ENCODE data around the gene HS3ST4. TPM values are rescaled to one million over a fixed set of nuclear protein-coding genes. Genes with fewer than 3 reads are reported as not detected.

The HS3ST4 gene
- total RNA-seq: 1 to 10 TPM in 1 of 3 donors, under 1 TPM in 1, not detected in 1; 0.66 to 3.4 TPM

DNA sequence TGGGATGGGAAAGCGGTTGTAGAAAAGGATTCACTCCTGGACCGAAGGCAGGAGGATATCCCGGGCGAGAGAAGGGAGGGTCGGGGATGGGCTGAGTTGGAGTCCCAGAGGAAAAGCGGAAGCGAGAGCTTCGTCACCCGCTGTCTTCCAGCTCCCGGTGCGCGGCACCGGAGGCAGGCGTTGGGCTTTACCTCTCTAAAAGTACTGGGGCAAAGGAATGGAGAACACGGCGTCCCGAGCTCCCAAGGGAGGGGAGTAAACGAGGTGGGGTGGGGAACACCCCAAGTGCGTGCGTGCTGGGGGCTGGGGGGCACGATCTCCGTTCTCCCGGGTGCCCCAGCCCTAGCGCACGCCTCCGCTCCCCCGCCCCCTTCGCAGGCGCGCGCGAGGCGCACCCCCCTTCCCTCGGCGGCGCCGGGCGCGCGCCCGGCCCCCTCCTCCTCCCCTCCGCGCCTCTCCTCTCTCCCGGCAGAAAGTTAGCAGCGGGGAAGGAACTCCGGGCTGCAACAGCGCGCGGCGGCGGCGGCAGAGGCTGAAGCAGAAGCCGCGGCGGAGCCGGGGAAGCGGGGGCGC lies at the start of gene HS3ST4:
HS3ST4 (plus strand) TSS at position 441 of the 573 bp plus-strand sequence.
- Histone ChIP-seq H3K27me3 (peaks cover 5 to 50% of the 10 kb centered on the region in 2 donors), H3K9me3 (no peaks in the 10 kb centered on the region), H3K4me1 (peaks cover 0 to 5% of the 10 kb centered on the region in 2 donors), H3K4me3 (peak within 1 kb of the TSS in 2 of 3 donors; percentile 51 to 69), H3K27ac (peak within 1 kb of the TSS in 1 of 2 donors; percentile 25), H3K36me3 (no peaks in the 10 kb centered on the region)
- intact Hi-C loops (cut with DNase I; ENCODE audit: low total_unique reads): no loop called here
- TF ChIP-seq, protein P1, sequence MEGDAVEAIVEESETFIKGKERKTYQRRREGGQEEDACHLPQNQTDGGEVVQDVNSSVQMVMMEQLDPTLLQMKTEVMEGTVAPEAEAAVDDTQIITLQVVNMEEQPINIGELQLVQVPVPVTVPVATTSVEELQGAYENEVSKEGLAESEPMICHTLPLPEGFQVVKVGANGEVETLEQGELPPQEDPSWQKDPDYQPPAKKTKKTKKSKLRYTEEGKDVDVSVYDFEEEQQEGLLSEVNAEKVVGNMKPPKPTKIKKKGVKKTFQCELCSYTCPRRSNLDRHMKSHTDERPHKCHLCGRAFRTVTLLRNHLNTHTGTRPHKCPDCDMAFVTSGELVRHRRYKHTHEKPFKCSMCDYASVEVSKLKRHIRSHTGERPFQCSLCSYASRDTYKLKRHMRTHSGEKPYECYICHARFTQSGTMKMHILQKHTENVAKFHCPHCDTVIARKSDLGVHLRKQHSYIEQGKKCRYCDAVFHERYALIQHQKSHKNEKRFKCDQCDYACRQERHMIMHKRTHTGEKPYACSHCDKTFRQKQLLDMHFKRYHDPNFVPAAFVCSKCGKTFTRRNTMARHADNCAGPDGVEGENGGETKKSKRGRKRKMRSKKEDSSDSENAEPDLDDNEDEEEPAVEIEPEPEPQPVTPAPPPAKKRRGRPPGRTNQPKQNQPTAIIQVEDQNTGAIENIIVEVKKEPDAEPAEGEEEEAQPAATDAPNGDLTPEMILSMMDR (IDR thresholded peaks at IDR 0.05): no peak
- TF ChIP-seq POLR2A (IDR thresholded peaks at IDR 0.05) (no peak), POLR2AphosphoS5 (IDR thresholded peaks at IDR 0.05) (no peak)
- DNase-seq (ENCODE audit: low spot score in 2 of 2): no peak

DNA sequence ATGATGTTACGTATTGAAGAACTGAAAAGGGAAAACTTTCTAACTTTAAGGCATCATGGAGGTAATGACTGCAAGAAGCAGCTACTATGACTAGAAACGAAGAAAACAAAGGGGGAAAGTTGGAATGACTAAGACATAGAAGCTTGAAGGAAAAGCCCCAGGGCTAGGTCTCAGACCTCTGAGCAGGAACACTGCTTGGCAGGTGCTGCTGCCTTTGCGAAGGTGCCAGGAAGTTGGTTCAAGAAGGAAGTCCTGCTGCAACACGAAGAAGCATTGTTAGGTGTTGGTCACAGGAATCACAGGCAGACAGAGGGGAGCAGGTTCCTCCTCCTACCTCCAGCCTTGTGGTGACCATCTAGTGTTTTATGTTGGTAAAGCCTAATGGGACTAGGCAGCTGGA lies 48.1 kb upstream of the HS3ST4 start:
- DNase-seq (ENCODE audit: low spot score in 2 of 2): peak in 1 of 2 donors; percentile 78
- Histone ChIP-seq H3K27ac (no peak overlapping the region), H3K9me3 (no peaks in the 10 kb centered on the region), H3K4me3 (no peak overlapping the region), H3K36me3 (no peaks in the 10 kb centered on the region), H3K4me1 (no peaks in the 10 kb centered on the region), H3K27me3 (no peaks in the 10 kb centered on the region)
- intact Hi-C loops (cut with DNase I; ENCODE audit: low total_unique reads): no loop called here
- TF ChIP-seq POLR2A (IDR thresholded peaks at IDR 0.05): no peak
- no peak for TF ChIP-seq POLR2AphosphoS5 (IDR thresholded peaks at IDR 0.05)
- TF ChIP-seq, protein P1 (IDR thresholded peaks at IDR 0.05): no peak

DNA sequence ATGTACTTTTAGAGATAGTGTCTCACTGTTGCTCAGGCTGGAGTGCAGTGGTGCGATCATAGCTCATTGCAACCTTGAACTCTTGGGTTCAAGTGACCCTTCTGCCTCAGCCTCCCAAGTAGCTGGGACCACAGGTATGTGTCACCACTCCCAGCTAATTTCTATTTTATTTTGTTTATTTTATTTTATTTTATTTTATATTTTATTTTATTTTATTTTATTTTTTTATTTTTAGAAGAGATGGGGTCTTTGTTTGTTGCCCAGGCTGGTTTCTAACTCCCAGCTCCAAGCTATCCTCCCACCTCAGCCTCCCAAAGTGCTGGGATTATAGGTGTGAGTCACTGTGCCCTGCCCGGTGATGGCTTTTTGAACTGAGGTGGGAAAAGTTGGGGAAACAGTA lies 35.1 kb upstream of the HS3ST4 start:
- H3K9me3 ChIP-seq: no peaks in the 10 kb centered on the region
- no peak overlapping the region for H3K27ac ChIP-seq
- no peak for DNase-seq (ENCODE audit: low spot score in 2 of 2)
- H3K4me1 ChIP-seq: no peaks in the 10 kb centered on the region
- intact Hi-C loops (cut with DNase I; ENCODE audit: low total_unique reads): no loop called here
- TF ChIP-seq, protein P1 (IDR thresholded peaks at IDR 0.05): no peak
- TF ChIP-seq POLR2AphosphoS5 (IDR thresholded peaks at IDR 0.05): no peak
- no peak for TF ChIP-seq POLR2A (IDR thresholded peaks at IDR 0.05)
- no peaks in the 10 kb centered on the region for H3K36me3 ChIP-seq
- no peaks in the 10 kb centered on the region for H3K27me3 ChIP-seq
- no peak overlapping the region for H3K4me3 ChIP-seq

DNA sequence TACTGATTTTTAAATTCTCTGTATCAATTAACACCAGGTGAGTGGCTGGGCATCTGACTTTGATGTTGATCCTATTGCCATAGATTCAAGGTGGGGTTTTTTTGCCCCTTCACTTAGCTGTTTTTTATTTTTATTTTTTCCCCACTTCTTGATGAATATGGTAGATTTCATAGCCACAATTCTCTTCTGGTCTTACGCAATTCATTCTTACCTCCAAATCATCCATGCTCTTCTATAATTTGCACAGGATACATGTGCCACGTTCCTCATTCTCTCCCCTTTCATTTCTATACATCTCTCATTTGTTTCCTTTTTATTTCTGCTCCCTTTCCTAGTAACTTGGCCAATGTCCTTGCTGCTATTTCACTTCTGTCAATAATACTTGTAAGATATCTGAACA lies 14.9 kb upstream of the HS3ST4 start:
- Histone ChIP-seq H3K27ac (no peak overlapping the region), H3K4me1 (no peaks in the 10 kb centered on the region), H3K9me3 (no peaks in the 10 kb centered on the region), H3K36me3 (no peaks in the 10 kb centered on the region), H3K27me3 (no peaks in the 10 kb centered on the region), H3K4me3 (no peak overlapping the region)
- intact Hi-C loops (cut with DNase I; ENCODE audit: low total_unique reads): no loop called here
- TF ChIP-seq, protein P1 (IDR thresholded peaks at IDR 0.05): no peak
- TF ChIP-seq POLR2AphosphoS5 (IDR thresholded peaks at IDR 0.05) (no peak), POLR2A (IDR thresholded peaks at IDR 0.05) (no peak)
- no peak for DNase-seq (ENCODE audit: low spot score in 2 of 2)

DNA sequence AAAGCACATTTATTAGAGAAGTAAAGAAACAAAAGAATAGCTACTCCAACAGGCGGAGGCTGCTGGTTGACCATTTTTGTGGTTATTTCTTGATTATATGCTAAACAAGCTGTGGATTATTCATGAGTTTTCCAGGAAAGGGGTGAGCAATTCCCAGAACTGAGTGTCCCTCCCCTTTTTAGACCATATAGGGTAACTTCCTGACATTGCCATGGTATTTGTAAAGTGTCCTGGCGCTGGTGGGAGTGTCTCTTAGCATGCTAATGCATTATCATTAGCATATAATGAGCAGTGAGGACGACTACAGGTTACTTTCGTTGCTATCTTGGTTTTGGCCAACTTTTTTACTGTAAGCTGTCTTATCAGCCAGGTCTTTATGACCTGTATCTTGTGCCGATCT lies 12.2 kb upstream of the HS3ST4 start:
- DNase-seq (ENCODE audit: low spot score in 2 of 2): no peak
- Histone ChIP-seq H3K27ac (no peak overlapping the region), H3K27me3 (no peaks in the 10 kb centered on the region), H3K9me3 (no peaks in the 10 kb centered on the region), H3K4me3 (no peak overlapping the region), H3K4me1 (no peaks in the 10 kb centered on the region), H3K36me3 (no peaks in the 10 kb centered on the region)
- intact Hi-C loops (cut with DNase I; ENCODE audit: low total_unique reads): no loop called here
- TF ChIP-seq, protein P1 (IDR thresholded peaks at IDR 0.05): no peak
- TF ChIP-seq POLR2A (IDR thresholded peaks at IDR 0.05) (no peak), POLR2AphosphoS5 (IDR thresholded peaks at IDR 0.05) (no peak)
